Adrenal gland (tissue), 12 donors: ENCODE measurements around the gene GBA2. TPM values are rescaled to one million over a fixed set of nuclear protein-coding genes. Genes with fewer than 3 reads are reported as not detected.

Experiments
- DNase-seq, 7 donors: peaks; one replicate each; pipeline ENCODE4 v3.0.0-alpha.2; 2019 to 2020
- H3K27ac ChIP-seq, 5 donors: fragments of 200-600 bp; sonication (generic) in 4 of 5; 1 replicate in 3 of 5; 2 replicates in 2 of 5; pipeline versions ENCODE4 v1.5.1 to v1.8.0; 2016 to 2020; ENCODE audit warnings: mild to moderate bottlenecking in 1 of 5
- H3K27me3 ChIP-seq: fragments of 200-600 bp; 2 replicates; pipeline ENCODE4 v1.8.0; 2021
- H3K36me3 ChIP-seq, 2 donors: fragments of 200-600 bp; replicated peaks in 1 of 2; 1 replicate in 1 of 2; 2 replicates in 1 of 2; pipeline versions ENCODE4 v1.5.1 to v1.8.0; 2018 to 2022
- H3K4me1 ChIP-seq, 2 donors: fragments of 200-600 bp; replicated peaks in 1 of 2; 1 replicate in 1 of 2; 2 replicates in 1 of 2; pipeline versions ENCODE4 v1.5.1 to v1.8.0; 2018 to 2021
- H3K4me3 ChIP-seq, 4 donors: fragments of 200-600 bp; sonication (generic) in 3 of 4; one replicate each; pipeline ENCODE4 v1.5.1; 2016 to 2018
- H3K9me3 ChIP-seq, 3 donors: fragments of 200-600 bp; sonication (generic) in 1 of 3; replicated peaks in 1 of 3; 1 replicate in 2 of 3; 2 replicates in 1 of 3; pipeline versions ENCODE4 v1.5.1 to v1.8.0; 2016 to 2021
- POLR2A ChIP-seq, 2 donors: fragments of 450-650 bp; IDR thresholded peaks; one replicate each; pipeline ENCODE4 v1.6.1; 2017; ENCODE audit warnings: antibody characterized with exemption in 2 of 2, mild to moderate bottlenecking in 2 of 2, moderate library complexity in 1 of 2
- WGBS, 4 donors: extraction: QIAGEN DNeasy Blood & Tissue Kit in 2 of 4; methylation state at CpG; one replicate each; pipeline versions ENCODE4 v1.1.5 to v1.1.7; 2013 to 2017; 5-methylcytosine and 5-hydroxymethylcytosine counted together
- intact Hi-C, 2 donors: fragments of 100-400 bp; cut with DNase I; formaldehyde crosslinking; loops; one replicate each; pipeline versions ENCODE4 v1.14.1 to v1.15.0; 2022 to 2023
- polyA plus RNA-seq, 3 donors: library from polyadenylated mRNA; stranded (reverse); fragments of 200-250 nt in 2 of 3; fragments of 350-450 nt in 1 of 3; fragmentation: Illumina TruSeq in 1 of 3; extraction: RNeasy Lipid Tissue Mini Kit (QIAGEN cat#74804) in 1 of 3; gene quantifications; one replicate each; pipeline ENCODE4 v1.2.3, GENCODE V29; 2013 to 2014
- total RNA-seq, 9 donors: library from RNA; depleted of rRNA in 4 of 9; stranded (reverse); fragments of >200 nt in 4 of 9; fragments of 120-200 nt in 1 of 9; fragmentation: NEBNext Ultra II Directional in 1 of 9; extraction: Animal tissue kit (Norgen Biotek cat#: 25700) in 1 of 9; gene quantifications; one replicate each; pipeline versions ENCODE4 v1.1.0 to v1.2.4, GENCODE V29; 2013 to 2023
- TF ChIP-seq, protein P1 (sequence below), 6 experiments: fragments of 450-650 bp in 4 of 6; fragments of 200-600 bp in 2 of 6; sonication (generic) in 1 of 6; IDR thresholded peaks; 1 replicate in 5 of 6; 2 replicates in 1 of 6; pipeline versions ENCODE4 v1.5.1 to v1.8.0; 2016 to 2021; ENCODE audit warnings: antibody characterized with exemption in 6 of 6, mild to moderate bottlenecking in 2 of 6, moderate library complexity in 1 of 6
- donor health status: healthy with polysubstance abuse.
- donor health status: Bipolar disorder and iron deficiency.
- donor health status: DM: yes; HTN: yes; CAD: no.
- donor health status: DM: no; HTN: no; CAD: no.
- donor health status: DM: no; HTN: no; CAD: no.
- donor health status: DM: yes; HTN: yes; CAD: no.

Gene GBA2
- total and polyA plus RNA-seq, 12 donors, result 28.5 to 84.8 (median 52.7) TPM

DNA sequence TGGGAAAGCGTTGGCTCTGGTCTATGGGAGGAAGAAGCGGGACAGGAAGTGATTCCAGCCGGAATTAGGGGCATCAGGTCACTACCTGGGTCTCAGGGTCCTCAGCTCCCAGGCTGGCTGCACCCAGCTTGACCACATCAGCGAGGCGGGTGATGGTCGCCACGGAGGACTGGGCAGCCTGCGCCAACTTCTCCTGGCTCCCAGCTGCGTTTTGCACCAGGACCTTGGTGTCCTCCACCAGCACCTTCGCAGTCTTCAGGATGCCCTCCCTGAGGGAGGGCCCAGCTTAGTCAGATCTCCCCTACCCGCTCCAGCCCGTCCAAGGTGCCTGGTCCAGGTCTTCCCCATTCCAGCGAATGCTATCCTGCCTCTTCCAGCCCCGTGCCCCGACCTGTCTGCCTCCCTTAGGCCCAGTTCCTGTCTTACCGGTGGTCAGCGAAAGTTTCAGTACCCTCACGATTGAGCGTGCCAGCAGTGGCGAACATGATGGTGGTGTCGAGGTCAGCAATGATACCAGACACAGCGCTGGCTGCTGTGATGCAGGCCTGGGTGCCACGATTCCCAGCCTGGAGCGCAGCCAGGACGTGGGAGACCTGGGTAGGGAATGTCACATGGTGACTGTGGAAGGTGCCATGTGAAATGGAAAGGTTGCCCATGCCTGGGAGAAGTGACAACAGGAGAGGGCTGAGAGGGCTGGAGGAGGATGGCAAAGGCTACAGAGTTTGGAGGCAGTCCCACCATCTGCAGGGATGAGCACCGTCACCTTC lies 44.9 kb downstream of the GBA2 start:
- H3K36me3 ChIP-seq, result peaks cover 0 to 100% of the 10 kb centered on the region in 2 donors

DNA sequence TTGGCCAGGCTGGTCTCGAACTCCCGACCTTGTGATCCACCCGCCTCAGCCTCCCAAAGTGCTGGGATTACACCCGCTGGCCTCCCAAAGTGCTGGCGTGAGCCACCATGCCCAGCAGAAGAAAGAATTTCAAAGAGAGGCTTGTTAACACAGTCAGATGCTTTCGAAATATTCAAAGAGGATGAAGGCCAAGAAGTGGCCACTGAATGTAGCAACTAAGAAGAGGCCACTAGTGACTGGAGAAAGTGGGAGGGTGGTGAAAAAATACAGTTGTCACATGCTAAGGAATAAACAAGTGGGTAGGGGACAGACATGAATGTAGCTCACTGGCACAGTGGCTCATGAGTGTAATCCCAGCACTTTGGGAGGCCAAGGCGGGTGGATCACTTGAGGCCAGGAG lies 46.3 kb downstream of the GBA2 start:
- TF ChIP-seq, protein P1, sequence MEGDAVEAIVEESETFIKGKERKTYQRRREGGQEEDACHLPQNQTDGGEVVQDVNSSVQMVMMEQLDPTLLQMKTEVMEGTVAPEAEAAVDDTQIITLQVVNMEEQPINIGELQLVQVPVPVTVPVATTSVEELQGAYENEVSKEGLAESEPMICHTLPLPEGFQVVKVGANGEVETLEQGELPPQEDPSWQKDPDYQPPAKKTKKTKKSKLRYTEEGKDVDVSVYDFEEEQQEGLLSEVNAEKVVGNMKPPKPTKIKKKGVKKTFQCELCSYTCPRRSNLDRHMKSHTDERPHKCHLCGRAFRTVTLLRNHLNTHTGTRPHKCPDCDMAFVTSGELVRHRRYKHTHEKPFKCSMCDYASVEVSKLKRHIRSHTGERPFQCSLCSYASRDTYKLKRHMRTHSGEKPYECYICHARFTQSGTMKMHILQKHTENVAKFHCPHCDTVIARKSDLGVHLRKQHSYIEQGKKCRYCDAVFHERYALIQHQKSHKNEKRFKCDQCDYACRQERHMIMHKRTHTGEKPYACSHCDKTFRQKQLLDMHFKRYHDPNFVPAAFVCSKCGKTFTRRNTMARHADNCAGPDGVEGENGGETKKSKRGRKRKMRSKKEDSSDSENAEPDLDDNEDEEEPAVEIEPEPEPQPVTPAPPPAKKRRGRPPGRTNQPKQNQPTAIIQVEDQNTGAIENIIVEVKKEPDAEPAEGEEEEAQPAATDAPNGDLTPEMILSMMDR (IDR thresholded peaks at IDR 0.05), result no peak
- TF ChIP-seq POLR2A (IDR thresholded peaks at IDR 0.05), result no peak
- Histone ChIP-seq H3K27me3 (no peaks in the 10 kb centered on the region), H3K27ac (no peak overlapping the region), H3K4me3 (no peak overlapping the region), H3K9me3 (no peaks in the 10 kb centered on the region), H3K4me1 (peaks cover 19 to 30% of the 10 kb centered on the region in 2 donors), H3K36me3 (peaks cover 0 to 100% of the 10 kb centered on the region in 2 donors)
- WGBS, 4 donors, result 96 to 98% (median 98%) methylated on average over 7 of the region's 7 CpGs
- intact Hi-C loops, result no loop called here
- peak in 1 of 7 donors; percentile 1 for DNase-seq

More for the DNA sequence above, 44.9 kb downstream of the GBA2 start:
- no peak for DNase-seq
- intact Hi-C loops, result no loop called here
- Histone ChIP-seq H3K4me1 (peaks cover 12 to 21% of the 10 kb centered on the region in 2 donors), H3K27me3 (no peaks in the 10 kb centered on the region), H3K9me3 (no peaks in the 10 kb centered on the region), H3K27ac (no peak overlapping the region), H3K4me3 (no peak overlapping the region)
- 91 to 93% (median 92%) methylated on average over 17 to 26 of the region's 26 CpGs for WGBS, 4 donors
- TF ChIP-seq, protein P1 (IDR thresholded peaks at IDR 0.05), result no peak
- no peak for TF ChIP-seq POLR2A (IDR thresholded peaks at IDR 0.05)

DNA sequence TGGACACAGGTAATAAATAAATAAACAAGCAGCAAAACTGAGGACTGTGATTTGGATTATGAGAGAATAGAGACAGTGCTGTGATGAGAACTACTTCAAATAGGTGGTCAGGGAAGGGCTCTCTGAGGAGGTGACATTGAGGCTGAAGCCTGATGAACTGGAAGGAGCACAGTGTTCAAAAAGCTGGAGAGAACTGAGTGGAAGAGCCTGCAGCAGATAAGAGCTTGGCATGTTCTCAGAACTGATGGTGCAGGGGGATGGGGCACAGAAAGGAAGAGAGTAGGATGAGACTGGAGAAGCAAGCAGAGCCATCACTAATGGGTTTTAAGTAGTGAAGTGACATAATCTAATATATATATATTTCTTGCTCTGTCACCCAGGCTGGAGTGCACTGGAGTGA lies 48.1 kb downstream of the GBA2 start:
- intact Hi-C loops, result no loop called here
- peaks cover 0 to 100% of the 10 kb centered on the region in 2 donors for H3K36me3 ChIP-seq

DNA sequence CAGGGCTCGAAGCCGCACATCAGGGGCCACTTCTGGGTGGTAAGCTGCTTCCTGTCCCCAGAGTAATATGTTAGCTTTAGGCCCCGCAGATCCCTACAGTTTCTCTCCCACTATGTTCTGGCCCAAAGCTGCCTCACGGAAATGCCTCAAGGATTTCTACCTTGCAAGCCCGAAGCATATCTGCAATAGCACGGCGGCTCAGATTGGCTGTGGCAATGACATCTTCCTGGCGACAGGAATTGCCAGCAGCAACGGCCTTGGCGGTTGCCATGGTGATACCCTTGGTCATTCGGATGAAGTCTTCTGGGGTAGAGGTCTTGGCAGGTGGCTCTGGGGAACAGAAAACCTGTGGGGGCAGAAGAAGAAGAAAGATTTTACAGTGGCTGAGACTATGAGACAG lies 49.0 kb downstream of the GBA2 start:
- Histone ChIP-seq H3K27ac (peak overlapping the region in 4 of 5 donors; percentile 30 to 80 (median 62)), H3K9me3 (no peaks in the 10 kb centered on the region), H3K4me3 (no peak overlapping the region), H3K27me3 (no peaks in the 10 kb centered on the region), H3K4me1 (peaks cover 19 to 39% of the 10 kb centered on the region in 2 donors), H3K36me3 (peaks cover 0 to 92% of the 10 kb centered on the region in 2 donors)
- peak; percentile 77 to 93 (median 87) for DNase-seq
- intact Hi-C loops, result no loop called here
- TF ChIP-seq, protein P1 (IDR thresholded peaks at IDR 0.05), result no peak
- TF ChIP-seq POLR2A (IDR thresholded peaks at IDR 0.05), result peak in 1 of 2 donors; percentile 23
- 37 to 54% (median 44%) methylated on average over 9 to 11 of the region's 11 CpGs for WGBS, 4 donors

More for the DNA sequence above, 48.1 kb downstream of the GBA2 start:
- Histone ChIP-seq H3K4me1 (peaks cover 19 to 30% of the 10 kb centered on the region in 2 donors), H3K27me3 (no peaks in the 10 kb centered on the region), H3K27ac (peak overlapping the region in 2 of 5 donors; percentile 76 to 80), H3K9me3 (no peaks in the 10 kb centered on the region), H3K4me3 (no peak overlapping the region)
- no peak for TF ChIP-seq POLR2A (IDR thresholded peaks at IDR 0.05)
- TF ChIP-seq, protein P1 (IDR thresholded peaks at IDR 0.05), result no peak
- peak in 2 of 7 donors; percentile 37 to 49 for DNase-seq
